HG03066 (cell line): ENCODE data around the gene CD101.

Experiments used
- ATAC-seq: cut with Tn5 transposase; IDR thresholded peaks from one replicate; pipeline ENCODE4 v1.9.1; 2021; ENCODE audit warnings: low read depth; ENCODE audit not compliant: unreplicated experiment

Gene CD101

GRCh38 chr1:117014209-117014608 is 12.6 kb downstream of the CD101 start:
- ATAC-seq = no peak

DNA sequence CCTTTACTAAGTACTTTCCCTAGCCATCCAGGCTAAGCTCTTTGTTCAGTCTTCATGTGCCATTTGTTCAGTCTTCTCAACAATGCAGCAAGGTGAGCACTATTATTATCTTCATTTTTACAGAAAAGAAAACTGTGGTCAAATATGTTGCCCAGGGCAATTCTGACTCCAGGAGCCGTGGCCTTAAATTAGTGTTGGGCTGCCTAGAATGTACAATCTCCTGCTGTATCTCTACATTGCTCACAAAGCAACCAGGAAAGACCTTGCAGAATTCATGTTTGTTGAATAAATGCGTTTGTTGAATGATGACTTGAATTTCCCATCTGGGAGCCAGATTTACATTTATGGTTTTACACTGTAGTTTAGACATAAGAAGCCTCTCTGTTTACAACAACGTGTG is 14.2 kb downstream of the CD101 start:
- no peak for ATAC-seq

- ATAC-seq = peak; percentile 17
Observed at GRCh38 chr1:117017062-117017461, 15.5 kb downstream of the CD101 start.

GRCh38 chr1:117017648-117018047 is 16.1 kb downstream of the CD101 start:
- peak; percentile 54 for ATAC-seq

DNA sequence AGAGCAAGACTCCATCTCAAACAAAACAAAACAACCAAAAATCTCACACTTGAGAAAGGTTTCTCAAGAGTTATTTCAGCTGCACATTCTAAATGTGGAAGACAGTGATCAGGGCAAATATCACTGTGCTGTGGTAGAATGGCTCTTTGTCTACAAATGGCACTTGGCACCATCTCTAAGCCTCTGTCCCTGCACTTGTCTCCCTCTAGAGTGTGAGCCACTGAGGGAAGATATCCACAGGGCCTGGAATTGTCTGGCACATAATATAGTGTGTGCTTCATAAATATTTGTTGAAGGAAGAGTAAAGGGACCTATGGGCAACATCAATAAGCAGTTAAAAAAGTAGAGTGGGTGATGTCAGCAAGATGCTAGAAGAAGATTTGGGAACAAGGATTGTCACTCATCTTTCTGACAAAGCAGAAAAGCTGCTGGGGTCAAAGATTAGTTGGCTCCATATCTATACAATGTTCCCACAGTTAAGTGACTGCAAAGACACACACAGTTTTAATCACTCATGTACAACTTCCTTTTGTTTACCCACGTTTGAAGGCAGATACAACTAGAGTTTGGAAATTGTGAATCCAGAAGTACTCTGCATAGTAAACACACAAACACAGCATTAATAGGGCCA is 19.1 kb downstream of the CD101 start:
- ATAC-seq = no peak

GRCh38 chr1:117022114-117022513 is 20.6 kb downstream of the CD101 start:
- no peak for ATAC-seq

DNA sequence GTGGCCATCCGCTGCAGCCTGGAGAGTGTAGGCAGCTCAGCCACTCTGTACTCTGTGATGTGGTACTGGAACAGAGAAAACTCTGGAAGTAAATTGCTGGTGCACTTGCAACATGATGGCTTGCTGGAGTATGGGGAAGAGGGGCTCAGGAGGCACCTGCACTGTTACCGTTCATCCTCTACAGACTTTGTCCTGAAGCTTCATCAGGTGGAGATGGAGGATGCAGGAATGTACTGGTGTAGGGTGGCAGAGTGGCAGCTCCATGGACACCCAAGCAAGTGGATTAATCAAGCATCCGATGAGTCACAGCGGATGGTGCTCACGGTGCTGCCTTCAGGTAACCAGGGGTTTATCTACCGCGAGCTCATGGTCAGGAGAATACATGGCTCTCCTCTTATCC is 24.0 kb downstream of the CD101 start:
- no peak for ATAC-seq

DNA sequence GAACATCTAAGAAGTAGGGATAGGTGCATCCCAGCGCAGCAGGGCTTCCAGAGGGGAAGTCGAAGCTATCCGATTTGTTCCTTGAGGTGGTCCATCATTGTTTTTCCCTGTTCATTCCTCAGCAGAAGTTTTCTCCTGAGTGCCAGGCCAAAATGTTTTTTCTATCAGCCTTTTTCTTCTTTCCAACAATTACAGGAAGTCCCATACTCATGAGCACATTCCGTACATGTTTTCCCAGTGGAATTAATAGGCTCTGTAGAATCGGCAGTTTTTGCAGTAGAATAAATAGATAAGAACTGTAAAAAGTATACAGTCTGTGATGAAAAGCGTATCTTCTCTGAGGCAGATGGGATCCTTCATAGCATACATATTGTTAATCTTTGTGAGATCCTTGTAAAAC is 24.8 kb downstream of the CD101 start:
- ATAC-seq = no peak

DNA sequence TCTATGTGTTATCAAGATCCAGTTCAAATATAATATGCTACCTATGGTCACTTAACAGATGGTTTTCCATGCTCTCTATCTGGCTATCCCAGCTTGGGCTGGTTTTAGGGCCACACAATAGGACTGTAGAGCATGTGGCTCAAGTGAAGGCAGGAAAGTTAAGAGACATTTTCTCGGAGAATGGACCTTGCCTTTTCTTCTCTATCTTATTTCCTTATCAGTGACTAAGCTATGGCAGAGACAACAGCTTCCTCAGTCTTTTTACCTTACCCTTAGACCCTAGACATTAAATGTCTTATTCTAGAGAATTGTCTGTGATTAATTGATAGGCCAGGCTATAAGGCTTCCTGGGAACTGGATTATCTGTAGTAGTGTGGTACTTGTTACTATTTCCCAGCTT is 28.1 kb downstream of the CD101 start:
- ATAC-seq = no peak

DNA sequence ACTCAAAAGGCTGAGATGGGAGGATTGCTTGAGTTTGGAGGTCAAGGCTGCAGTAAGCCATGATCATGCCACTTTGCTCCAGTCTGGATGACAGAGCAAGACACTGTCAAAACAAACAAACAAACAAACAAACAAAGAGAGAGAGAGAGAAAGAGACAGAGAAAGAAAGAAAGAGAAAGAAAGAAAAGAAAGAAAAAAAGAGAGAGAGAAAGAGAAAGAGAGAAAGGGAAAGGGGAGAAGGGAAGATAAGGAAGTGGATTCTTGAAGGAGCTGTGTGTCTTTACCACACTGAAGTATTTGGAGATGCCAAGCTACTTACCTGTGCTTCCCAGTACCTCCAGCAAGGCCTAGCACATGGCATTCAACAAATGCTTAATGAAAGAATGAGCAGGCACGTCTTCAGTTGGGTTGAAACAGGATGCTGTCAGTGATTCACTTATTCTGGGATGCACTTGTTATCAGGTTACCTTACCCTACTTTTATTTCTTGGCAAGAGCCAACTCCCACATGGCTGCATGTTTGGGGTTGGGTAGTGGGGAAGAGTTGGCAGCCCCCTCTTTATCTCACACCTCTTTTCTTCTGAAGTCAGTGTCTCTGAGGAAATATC is 28.8 kb downstream of the CD101 start:
- ATAC-seq = no peak

DNA sequence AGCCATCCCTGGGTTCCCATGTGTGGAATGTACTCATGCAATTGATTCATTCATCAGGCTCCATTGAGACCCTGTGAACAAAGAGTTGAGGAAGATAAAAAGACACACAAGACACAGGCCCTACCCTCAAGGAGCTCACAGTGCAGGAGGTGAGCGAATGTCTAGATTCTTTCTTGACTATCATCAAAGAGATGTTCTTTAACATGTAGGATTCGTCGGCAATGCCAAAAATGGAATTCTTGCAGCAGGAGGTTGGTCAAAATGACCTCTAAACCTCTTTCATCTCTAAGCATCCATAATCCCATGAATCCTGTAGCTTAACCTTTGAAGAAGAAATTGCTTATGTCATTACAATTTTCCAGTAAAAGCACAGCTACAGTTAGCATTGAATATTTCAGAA is 30.7 kb downstream of the CD101 start:
- no peak for ATAC-seq

GRCh38 chr1:117032681-117033539 is 31.4 kb downstream of the CD101 start:
- no peak for ATAC-seq

GRCh38 chr1:117033772-117034171 is 32.2 kb downstream of the CD101 start:
- no peak for ATAC-seq

DNA sequence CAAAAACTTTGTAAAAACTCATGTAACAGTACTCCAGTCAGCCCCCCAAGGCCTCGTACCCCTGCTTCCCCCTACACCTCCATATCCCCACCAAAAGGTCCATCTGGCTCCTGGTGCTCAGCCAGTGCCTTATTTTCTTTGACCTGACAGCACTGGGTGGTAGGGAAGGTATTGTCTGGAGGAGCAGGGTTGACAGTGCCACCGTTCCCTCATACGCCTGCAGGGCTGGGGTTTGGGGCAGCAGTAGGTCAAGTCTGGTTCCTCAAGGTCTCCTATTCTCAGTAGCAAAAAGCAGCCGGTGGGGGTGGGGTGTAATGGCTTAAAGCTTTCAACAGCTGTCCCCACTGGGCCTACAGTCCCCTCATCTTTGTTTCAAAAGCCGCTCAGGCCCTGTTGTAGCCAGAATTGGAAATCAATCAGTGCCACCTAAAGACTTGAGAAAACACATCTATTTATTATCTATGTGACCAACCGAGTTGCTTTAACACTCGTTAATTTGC is 33.3 kb downstream of the CD101 start:
- ATAC-seq = no peak

GRCh38 chr1:117036018-117036461 is 34.5 kb downstream of the CD101 start:
- ATAC-seq = no peak

GRCh38 chr1:117037802-117038201 is 36.2 kb downstream of the CD101 start:
- no peak for ATAC-seq

DNA sequence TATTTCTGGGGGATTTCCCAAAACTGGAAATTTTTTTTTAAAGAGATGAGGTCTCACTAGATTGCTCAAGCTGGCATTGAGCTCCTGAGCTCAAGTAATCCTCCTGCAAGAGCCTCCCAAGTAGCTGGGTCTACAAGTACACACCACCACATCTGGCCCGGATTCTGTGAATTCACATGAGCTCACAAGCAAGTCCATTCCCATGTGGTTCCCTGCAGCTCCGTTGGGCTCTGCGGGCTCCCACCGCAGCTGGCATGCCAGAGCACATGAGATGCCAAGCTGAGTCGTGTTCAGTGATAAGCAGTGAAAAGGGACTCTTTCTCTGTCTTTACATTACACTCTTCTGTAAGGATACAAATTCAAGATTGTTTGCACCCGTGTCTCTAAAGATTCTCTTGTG is 36.7 kb downstream of the CD101 start:
- ATAC-seq = no peak

- ATAC-seq = no peak
Observed at GRCh38 chr1:117044217-117044616, 42.7 kb downstream of the CD101 start.

DNA sequence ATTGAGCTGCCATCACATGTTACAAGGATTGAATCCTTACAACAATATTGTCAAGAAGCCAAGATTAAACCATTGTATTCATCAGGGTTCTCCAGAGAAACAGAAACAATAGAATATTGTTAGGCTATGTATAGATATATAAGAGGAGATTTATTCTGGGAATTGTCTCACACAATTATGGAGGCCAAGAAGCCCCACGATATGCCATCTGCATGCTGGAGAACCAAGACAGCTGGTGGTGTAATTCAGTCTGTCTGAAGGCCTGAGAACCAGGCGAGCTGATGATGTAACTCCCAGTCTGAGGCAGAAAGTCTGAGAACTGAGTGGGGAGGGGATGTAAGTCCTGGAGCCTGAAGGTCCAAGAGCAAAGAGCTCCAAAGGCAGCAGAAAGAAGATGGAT is 44.1 kb downstream of the CD101 start:
- no peak for ATAC-seq

DNA sequence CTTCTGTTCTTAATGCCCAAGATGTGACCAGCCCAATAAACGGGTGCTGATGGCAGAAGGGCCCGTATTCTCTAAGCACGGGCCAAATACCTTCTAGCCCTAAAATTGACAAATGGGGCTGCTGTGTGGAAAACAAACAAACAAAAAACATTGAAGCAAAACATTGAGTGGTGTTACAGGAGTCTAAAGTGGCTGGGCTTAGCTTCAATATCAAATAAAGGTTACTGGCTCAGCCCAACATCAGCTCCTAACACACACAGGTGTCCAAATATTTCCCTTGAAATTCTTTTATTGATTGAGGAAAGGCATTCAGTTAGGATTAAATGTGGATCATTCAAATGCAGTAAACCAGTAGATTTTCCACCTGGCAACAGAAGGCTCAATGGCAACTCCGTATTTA is 45.2 kb downstream of the CD101 start:
- no peak for ATAC-seq

DNA sequence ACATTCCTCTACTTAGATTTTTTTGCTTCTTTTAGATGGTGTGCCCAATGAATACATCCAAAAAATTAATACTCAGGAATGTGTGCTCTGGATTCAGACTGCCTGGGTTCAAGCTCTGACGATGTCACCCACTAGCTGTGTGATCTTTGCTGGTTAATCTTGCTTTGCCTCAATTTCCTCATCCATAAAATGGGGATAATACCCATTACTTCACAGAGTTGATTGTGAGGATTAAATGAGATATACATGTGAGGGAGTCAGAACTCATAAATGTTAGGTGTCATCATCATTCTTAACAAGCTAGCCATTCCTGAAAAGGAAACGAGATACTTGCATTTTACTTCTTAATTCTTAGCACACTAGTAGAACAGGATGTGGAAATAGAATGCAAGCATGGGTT is 45.7 kb downstream of the CD101 start:
- ATAC-seq = no peak

DNA sequence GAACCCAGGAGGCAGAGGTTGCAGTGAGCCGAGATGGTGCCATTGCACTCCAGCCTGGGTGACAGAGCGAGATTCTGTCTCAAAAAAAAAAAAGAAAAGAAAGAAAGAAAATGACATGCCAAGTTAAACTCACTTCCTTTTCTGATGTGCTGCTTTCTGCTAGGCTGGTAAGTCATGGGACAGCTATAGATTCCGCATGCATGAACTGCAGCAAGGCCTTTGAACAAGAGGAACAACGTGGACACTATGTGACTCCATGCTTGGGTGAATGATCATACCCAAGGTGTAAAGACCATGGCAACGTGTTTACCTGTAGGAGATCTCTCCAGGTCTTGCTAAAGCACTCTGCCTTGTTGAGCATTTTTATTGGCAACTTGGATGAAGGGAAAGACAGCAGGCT is 48.3 kb downstream of the CD101 start:
- ATAC-seq = no peak
